DOHH2 (cell line): ENCODE results near the gene KCNG1.

ENCODE experiments used
- EZH2phosphoT487 ChIP-seq: fragments of 200-600 bp; sonication (generic); IDR thresholded peaks from 2 replicates; pipeline ENCODE4 v1.6.1; 2017; ENCODE audit warnings: borderline replicate concordance, mild to moderate bottlenecking, antibody characterized with exemption, low read length, moderate library complexity, mixed read lengths
- TF ChIP-seq, protein P1 (sequence below): fragments of 200-600 bp; sonication (generic); IDR thresholded peaks from one replicate; pipeline ENCODE4 v1.5.1; 2014; ENCODE audit warnings: antibody characterized with exemption, mild to moderate bottlenecking, low read depth, low read length; ENCODE audit not compliant: poor library complexity, severe bottlenecking

DNA sequence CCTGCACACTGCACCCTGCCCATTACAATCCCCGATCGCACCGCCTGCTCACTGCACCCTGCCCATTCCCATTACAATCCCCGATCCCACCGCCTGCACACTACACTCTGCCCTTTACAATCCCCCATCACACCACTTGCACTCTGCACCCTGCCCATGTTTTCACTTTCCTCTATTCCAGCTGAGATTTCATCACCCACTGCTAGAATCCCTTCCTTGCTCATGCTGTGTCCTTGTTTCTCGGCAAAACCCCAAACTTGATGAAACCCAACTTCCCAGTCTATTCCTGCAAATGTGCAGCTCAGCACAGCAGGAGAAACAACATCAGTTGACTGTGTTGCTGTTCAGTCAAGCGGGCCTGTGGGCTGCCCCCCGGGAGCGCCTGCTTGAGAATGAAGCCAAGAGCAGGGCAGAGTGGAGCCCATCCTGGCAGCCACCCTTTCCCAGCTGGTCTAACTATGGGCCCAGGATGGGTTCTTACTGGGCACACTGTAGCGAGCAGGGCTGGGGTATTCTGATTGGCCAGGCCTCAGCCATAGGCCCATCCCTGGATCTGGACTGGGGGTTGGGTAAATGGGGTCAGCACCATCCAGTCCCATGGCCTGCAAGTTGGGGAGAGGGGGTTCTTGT, 47.1 kb downstream of the KCNG1 start:
- TF ChIP-seq, protein P1, sequence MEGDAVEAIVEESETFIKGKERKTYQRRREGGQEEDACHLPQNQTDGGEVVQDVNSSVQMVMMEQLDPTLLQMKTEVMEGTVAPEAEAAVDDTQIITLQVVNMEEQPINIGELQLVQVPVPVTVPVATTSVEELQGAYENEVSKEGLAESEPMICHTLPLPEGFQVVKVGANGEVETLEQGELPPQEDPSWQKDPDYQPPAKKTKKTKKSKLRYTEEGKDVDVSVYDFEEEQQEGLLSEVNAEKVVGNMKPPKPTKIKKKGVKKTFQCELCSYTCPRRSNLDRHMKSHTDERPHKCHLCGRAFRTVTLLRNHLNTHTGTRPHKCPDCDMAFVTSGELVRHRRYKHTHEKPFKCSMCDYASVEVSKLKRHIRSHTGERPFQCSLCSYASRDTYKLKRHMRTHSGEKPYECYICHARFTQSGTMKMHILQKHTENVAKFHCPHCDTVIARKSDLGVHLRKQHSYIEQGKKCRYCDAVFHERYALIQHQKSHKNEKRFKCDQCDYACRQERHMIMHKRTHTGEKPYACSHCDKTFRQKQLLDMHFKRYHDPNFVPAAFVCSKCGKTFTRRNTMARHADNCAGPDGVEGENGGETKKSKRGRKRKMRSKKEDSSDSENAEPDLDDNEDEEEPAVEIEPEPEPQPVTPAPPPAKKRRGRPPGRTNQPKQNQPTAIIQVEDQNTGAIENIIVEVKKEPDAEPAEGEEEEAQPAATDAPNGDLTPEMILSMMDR: no peak
- no peak for TF ChIP-seq EZH2phosphoT487
